HG03354 (cell line): ENCODE measurements around the gene ANXA11.
"Not testable (repeated sequence)": the region's sequence is repeated elsewhere in the genome, so short reads cannot be mapped to it uniquely, and the experiment has no call there.

Source experiments
- ATAC-seq: cut with Tn5 transposase; IDR thresholded peaks from one replicate; pipeline ENCODE4 v1.9.1; 2021; ENCODE audit warnings: mild to moderate bottlenecking; ENCODE audit not compliant: unreplicated experiment, poor library complexity, severe bottlenecking

ANXA11 gene

DNA sequence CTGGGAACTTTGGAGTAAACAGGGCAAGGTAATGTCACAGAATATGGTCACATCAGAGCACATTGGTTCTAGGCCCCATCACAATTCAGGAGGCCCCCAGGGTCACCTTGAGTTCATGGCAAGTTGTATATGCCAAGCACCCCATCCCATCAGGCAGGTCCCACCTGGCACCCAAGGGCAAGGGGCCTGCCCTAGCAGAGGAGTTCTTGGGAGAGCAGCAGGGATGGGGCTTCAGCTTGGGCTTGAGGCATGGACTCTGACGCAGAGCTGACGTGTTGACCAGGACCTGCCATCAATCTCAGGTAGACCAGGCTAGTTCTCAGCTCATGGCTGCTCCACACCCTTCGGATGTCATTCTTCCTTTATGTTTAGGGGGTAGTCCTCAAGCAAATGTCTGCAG is 51.9 kb downstream of the ANXA11 start:
- ATAC-seq = no peak

DNA sequence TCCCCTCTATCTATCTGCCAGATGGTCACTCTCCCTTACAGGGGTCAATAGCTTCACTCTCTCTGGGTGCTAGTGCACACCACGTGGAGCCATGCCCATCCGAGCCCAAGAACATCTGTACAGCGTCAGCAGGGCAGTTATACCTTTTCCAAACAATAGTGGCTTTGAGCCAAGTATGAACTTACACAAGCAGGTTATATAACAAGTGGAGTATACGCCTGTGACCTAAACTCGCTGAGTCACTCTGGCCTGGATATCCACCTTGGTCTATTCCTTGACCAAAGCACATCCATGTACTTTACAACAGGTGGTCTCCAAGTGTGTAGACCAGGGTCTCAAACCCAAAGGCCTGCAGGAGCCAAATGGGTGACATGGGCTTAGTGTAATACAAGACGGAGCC is 52.5 kb downstream of the ANXA11 start:
- no peak for ATAC-seq

DNA sequence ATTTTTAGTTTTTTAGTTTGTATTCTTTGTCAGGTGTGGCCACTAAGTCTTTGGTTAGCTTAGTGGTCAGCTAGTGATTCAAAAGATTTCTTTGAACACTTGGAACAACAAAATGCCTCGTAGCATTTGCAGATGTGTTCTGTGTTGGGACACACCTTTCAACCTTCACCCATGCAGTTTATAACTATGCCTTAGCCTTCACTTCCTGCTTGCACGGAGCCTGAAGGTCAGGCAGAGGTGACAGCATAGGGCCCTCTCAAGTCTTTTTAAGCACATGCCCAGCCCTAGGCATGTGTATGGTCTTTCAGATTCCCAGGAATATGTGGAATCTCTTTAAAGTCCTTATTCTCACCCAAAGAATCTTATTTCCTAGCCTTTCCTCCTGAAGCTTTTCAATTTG is 55.2 kb downstream of the ANXA11 start:
- ATAC-seq = no peak

DNA sequence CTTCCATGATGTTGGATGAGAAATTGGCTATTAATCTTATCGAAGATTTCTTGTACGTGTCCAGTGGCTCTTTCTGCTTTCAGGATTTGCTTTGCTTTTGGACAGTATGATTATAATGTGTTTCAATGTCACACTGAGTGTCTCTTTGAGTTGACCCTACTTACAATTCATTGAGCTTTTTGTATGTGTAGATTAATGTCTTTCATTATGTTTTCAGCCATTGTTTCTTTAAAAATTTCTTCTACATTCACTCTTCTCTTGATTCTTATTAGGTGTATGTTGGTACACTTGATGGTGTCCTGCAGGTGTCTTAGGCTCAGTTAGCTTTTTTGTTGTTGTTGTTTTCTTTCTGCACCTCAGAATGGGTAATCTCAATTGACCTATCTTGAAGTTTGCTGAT is 56.2 kb downstream of the ANXA11 start:
- ATAC-seq = no peak

DNA sequence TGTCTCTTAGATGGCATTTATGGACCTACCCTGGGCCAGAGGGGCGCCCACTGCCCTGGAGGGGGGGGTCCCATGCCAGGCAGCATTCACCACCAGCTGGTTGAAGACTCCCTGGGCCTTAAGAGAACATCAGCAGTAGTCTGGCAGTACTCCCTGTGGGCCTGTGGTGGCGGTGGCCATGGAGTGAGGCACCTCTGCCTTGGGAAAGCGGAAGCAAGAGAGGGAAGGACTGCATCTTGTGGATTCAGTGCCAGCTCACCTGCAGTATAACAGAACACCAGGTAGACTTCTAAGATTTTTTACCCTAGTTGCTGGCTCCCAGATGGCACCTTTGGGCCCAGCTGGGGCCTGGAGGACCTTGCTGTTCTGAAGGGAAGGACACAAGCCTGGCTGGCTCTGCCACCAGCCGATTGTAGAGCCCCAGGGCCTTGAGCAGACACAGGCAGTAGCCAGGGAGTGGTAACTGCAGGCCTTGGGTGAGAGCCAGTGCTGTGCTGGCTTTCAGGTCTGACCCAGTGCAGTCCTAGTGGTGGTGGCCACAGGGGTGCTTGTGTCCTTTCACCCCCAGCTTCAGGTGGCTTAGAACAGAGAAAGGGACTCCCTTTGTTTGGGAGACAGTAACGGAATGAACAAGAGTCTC is 57.1 kb downstream of the ANXA11 start:
- no peak for ATAC-seq

DNA sequence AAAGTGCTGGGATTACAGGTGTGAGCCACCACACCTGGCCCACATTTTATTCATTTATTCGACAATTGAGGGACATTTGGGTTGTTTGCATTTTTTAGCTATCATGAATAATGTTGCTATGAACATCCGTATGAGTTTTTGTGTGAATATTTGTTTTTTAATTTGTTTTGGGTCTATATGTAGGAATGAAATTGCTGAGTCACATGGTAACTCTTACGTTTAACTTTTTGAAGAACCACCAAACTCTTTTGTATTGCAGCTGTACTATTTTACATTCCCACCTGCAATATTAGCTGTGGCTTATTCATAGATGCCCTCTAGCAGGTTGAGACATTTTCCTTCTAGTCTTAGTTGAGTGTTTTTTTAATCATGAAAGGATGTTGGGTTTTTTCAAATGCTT is 58.4 kb downstream of the ANXA11 start:
- ATAC-seq = no peak

DNA sequence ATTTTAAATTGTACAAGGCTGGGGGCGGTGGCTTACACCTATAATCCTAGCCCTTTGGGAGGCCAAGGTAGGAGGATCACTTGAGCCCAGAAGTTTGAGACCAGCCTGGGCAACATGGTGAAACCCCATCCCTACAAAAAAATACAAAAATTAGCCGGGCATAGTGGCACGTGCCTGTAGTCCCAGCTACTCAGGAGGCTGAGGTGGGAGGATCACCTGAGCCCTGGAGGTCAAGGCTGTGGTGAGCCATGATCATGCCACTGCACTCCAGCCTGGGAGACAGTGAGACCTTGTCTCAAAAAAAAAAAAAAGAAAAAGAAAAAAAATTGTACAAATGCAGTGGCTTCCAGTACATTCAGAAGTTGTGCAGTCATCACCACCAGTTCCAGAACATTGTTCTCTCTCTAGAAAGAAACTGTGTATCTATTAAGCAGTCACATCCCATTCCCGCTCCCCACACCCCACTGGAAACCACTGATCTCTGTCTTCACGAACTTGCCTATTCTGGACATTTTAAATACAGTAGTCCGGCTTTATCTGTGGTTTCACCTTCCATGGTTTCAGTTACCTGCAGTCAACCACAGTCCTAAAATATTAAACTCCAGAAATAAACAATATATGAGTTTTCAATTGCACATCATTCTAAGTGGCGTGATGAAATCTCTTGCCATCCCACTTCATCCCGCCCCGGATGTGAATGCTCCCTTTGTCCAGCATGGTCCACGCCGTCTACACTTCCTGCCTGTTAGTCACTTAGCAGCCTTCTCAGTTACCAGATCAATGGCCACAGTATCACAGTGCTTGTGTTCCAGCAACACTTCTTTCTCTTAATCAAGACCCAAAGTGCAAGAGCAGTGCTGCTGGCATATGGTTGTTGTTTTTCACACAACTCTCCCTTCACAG is 59.7 kb downstream of the ANXA11 start:
- not testable (repeated sequence) for ATAC-seq

DNA sequence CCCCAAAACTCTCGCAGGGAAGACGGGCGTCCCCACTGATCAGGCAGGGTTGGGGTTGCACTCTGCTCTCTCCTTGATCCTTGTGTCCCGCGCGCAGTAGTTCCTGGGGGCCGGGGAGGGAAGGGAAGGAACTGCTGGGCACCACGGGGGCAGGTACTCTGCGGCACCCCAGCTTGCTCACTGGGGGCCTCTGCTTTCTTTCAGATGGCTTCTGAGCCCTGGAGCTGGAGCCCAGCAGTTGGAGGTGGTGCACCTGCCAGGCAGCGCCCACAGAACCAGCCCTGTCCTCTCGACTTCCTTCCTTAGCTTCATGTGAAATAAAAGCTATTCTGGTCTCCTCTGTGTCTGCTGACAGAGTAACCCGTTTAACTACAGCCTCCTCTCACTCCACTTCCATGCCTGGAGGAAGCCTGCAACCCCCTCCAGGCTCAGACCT is 60.6 kb downstream of the ANXA11 start:
- peak; percentile 50 for ATAC-seq

DNA sequence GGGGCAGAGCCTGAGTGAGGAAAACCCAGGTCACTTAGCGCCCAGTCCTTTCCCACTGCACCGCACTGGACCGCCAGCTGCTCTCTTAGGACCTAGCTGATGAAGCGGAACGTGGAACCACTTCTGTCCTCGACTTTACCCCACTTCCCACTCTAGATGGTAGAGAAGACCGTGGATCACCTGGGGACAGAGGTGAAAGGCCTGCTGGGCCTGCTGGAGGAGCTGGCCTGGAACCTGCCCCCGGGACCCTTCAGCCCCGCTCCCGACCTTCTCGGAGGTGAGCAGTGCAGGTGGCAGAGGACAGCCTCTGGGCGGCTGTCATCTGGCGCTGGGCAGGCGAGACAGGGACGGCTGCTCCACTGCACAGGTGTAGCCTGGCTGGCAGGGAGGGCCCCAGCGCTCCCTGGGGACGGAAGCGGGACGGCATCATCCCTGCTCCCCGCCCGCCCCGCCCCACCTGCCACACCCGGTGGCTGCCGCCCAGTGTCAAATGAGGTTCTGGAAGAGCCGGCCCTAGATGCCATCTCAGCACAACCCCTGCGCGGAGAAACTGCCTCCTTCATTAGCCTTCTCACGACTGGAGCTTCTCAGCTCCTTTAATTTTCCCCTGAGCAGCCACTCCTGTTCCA is 61.2 kb downstream of the ANXA11 start:
- peak; percentile 50 for ATAC-seq

DNA sequence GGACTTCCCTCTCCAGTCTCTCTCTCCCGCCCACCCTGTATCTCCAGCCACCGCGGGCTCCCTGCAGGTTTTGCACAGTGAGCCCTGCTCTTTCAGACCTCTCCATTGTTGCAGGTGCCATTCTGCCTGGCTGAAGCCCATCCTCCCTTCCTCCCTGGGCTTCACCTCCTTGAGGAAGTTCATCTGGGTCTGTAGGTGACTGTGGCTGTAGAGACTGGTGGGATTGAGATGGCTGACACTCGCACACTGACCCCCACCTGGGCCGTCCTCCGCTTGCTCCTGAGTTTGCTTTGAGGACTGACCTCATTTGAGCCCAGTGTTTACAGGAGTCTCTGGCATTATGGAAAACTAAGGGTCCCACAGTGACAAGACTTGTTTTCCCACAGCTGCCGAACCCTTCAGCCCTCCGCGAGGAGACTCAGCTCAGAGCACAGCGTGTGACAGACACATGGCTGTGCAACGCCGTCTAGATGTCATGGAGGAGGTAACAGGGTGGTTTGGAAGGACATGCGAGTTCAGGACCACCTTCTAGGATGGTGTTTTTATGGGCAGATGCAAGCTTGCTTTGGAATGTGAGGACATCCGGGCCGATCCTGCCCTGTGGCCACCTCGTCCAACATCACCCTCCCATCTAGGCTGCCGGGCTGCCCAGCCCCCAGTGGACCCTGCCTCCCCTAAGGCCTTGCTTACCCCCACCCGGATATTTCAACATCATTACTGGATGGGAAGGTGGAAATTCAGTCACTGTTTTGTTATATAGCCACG is 63.5 kb downstream of the ANXA11 start:
- no peak for ATAC-seq

DNA sequence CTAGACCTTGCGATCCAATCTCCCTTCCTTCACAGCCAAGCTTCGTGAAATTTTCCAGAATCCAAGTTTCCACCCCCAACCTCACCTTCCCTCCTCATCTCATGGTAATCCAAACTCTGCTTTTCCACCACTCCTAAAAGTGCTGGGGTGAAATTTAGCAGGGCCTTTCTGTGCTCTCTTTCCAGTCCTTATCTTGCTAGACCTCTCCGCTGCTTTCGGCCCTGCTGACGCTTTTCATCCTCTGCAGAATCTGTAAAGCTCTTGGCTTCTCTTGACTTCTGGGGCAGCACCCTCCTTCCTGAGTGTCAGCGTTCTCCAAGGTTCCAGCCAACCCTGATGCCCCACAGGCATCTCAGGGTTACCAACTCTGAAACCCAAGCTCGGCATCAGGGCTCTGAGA is 65.1 kb downstream of the ANXA11 start:
- no peak for ATAC-seq

DNA sequence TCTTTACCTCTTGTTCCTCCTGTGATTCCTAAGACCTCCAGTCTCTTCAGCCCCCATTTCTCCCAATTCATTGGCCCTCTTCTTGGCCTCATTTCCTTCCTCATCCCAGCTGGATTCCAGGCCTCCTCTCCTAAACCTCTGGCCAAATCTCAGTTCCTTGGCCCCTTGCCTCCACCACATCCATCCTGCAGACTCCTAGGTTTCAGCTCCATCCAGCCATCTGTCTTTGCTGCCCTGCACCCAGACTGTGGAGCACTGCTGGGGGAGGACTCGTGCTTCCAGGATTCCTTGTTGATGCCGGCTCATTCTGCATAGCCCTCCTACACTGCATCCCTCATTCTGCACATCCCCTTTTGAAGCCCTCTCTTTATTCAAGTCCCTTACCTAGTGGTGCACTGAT is 66.1 kb downstream of the ANXA11 start:
- no peak for ATAC-seq

DNA sequence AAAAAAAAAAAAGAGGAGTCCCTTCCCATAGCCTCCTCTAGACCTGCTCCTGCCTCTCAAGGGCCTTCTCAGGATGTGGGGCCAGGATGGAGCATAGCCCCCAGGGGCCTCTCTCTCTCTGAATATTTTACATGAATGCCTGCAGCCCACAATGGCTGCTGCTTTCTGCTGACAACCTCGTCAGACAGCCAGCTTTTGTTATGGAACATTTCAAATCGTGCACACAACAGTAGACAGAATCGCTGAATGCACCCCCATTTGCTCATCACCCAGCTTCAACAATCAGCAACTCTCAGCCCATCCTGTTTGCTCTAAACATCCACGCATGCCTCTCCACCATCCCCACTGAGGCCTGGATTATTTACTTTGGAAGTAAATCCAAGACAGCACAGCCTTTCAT is 67.4 kb downstream of the ANXA11 start:
- no peak for ATAC-seq

DNA sequence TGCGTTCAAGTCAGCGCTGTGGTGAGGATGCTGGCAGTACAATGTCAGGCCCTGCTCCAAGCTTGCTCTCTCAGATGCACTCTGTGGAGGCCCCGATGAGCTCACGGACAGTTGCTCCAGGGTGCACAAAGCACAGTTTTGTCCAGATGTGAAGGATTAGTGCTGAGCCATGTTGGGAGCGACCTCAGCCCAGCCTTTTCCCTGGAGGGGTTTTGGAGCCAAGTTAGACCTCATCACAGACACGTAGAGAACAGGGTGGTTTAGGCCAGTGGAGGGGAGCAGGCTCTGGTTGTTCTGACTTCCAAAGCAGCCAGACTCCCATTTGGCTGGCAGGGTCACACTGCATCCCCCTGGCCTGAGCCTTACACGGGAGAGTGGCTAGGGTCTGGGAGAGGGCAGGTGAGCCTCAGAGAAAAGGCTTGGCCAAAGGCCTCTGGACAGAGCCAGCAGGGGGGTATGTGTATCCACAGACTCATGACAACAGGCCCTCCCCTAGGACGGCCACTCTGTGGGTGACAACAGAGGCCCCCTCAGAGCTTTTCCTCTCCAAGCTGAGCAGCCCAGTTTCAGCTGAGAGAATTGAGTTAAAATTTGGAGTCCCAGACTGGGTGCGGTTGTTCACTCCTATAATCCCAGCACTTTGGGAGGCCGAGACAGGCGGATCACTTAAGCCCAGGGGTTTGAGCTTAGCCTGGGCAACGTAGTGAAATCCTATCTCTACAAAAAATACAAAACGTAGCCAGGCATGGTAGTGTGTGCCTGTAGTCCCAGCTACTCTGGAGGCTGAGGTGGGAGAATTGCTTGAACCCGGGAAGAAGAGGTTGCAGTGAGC is 68.1 kb downstream of the ANXA11 start:
- no peak for ATAC-seq

DNA sequence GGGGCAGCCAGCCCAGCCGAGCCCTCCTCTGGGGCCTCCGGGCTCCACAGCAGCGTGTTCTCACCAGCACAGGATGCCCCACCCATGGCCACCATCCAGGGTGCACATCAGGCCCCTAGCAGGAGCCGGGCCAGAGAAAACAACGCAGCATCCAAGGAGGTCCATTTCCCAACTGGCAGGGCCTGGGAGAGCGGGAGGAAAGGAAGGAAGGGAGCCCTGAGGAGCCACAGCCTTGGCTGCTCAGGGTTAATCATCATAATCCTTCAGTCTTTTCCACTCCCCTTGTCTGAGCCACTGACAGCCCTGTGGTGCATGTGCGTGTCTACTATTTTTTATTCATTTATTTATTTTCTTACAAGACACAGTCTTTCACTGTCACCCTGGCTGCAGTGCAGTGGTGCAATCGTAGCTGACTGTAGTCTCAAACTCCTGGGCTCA is 69.2 kb downstream of the ANXA11 start:
- no peak for ATAC-seq

DNA sequence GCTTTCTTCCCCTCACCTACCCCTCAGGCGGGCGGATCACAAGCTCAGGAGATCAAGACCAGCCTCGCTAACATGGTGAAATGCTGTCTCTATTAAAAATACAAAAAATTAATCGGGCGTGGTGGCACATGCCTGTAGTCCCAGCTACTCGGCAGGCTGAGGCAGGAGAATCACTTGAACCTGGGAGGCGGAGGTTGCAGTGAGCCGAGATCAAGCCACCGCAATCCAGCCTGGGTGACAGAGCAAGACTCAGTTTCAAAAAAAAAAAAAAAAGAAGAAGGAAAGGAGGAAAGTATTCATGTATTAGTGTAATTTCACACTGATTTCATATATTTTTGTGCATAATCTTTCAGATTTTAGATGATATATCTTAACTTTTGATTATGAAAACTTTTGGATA is 71.7 kb downstream of the ANXA11 start:
- not testable (repeated sequence) for ATAC-seq

DNA sequence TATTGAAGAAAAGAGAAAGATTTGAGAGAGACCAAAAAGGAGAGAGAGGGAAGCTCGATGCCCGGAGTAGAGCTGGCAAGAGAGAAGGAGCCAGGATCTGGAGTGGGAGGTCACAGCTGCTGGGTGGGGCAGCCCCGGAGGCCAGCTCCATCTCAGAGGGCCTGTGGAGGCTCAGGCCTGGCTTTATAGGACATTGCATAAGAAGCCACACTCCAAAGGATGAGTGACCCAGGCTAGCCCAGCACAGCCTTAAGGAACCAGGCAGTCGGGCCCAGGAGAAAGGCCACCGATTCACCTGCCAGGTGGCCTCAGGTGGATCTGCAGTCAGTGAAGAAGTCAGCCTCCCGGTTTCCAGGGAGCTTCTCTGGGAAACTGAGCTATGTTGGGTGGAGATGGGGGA is 72.1 kb downstream of the ANXA11 start:
- no peak for ATAC-seq

DNA sequence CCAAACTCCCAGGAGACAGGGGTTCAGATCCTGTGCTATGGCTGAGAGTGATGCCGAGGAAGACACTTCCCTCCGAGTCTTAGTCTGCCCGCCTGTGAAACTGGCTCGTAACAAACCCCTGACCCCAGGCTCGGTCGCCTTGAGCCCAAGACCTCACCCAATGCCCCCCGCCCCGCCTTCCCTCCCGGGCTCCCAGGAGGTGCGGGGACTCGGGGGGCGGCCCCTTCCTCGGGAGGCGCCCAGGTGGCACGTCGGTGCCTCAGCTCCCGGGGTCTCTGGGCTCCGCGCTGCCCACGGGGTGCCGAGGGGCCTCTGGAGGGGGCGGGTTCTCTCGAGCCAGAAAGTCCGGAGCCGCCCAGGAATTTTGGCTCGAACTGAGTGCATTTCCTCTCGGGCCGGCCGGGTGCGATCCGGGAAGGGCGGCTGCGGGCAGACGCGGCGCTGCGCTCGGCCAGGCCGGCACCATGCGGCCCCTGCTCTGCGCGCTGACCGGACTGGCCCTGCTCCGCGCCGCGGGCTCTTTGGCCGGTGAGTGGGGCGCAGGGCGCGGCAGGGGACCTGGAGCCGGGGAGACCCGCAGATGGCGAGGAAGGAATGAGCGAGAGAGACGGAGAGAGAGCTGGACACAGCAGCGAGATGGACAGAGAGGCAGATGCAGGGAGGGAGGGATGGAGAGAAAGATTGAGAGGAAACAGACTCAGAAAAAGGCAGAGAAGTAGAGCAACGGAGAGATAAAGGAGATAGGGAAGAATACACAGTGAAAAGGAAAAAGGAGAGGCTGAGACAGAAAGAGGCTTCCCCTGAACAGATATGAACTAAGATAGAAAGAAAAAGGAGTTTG is 72.8 kb downstream of the ANXA11 start, which contains the start of gene PLAC9:
TSS of gene PLAC9 (plus strand) at position 432 of the 841 bp plus-strand sequence. CDS start at position 465, 33 bp downstream.
- no peak for ATAC-seq
